HG02840 (cell line): ENCODE data around the gene HECTD4.
"Not testable (repeated sequence)": the region's sequence is repeated elsewhere in the genome, so short reads cannot be mapped to it uniquely, and the experiment has no call there.

Source experiments
- ATAC-seq: cut with Tn5 transposase; IDR thresholded peaks from one replicate; pipeline ENCODE4 v1.9.1; 2021; ENCODE audit warnings: mild to moderate bottlenecking, moderate library complexity, moderate number of reproducible peaks; ENCODE audit not compliant: unreplicated experiment, low FRiP score

The HECTD4 gene

DNA sequence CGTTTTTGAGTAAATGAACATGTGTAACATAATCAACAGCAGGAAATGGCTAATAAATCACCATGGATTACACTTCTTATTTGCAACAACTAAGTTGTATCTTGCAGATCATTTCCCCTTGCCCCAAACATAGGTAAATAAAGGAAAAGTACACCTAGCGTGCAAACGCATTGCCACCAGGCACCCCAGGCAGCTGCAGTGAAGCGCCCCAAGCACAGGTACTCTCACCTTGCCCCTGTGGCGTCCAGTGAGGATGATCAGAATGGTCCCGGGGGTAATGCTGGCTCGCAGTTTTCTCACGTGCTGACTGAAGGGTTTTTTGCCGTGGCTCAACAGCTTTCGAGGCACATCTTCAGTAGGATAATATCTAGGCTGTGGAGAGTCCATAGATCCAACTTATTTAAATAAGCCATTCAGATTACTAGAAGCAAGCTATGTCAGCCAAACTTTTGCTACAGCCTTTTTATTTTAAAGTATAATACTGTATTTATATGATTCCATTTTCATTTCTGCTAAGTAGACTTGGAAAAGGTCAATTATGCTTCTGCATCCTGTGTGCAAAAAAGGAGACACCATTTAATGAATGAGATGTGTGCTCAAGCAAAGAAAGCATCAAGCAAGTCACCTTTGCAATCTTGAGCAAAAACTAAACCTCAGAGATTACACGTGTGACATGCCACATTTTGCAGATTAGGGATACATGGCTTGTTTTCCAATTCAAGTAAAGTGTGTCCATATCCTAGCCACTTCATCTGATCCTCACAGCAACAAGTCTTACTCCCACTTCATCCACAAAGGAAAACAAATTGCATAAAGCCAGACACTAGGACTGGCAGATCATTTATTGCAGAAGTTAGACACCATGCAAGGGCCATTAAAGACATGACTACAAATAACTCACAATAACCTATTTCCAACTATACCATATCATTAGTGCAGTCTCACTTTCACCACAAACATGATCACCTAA lies 24.6 kb upstream of the HECTD4 start:
- ATAC-seq, result no peak

DNA sequence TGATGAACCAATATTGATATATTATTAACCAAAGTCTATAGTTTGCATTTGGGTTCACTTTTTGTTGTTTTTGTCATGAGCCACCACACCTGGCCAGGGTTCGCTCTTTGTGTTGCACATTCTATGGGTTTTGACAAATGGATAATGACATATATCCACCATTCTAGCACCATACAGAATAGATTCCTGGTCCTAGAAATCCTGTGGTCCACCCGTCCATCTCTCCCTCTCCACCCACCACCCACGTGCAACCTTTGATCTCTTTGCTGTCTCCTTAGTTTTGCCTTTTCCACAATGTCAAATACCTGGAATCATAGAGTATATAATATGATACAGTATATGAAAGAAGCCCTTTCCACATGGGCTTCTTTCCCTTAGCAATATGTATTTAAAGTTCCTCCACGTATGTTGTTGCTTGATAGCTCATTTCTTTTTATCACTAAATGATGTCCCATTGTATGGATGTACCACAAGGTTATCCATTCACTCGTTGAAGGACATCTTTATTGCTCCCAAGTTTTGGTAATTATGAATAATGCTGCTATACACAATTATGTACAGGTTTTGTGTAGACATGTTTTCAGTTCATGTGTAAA lies 19.8 kb upstream of the HECTD4 start:
- ATAC-seq, result no peak

- ATAC-seq, result no peak
Observed at GRCh38 chr12:112401054-112401453, 18.8 kb upstream of the HECTD4 start.

GRCh38 chr12:112393328-112393727 lies 11.1 kb upstream of the HECTD4 start:
- ATAC-seq, result no peak

DNA sequence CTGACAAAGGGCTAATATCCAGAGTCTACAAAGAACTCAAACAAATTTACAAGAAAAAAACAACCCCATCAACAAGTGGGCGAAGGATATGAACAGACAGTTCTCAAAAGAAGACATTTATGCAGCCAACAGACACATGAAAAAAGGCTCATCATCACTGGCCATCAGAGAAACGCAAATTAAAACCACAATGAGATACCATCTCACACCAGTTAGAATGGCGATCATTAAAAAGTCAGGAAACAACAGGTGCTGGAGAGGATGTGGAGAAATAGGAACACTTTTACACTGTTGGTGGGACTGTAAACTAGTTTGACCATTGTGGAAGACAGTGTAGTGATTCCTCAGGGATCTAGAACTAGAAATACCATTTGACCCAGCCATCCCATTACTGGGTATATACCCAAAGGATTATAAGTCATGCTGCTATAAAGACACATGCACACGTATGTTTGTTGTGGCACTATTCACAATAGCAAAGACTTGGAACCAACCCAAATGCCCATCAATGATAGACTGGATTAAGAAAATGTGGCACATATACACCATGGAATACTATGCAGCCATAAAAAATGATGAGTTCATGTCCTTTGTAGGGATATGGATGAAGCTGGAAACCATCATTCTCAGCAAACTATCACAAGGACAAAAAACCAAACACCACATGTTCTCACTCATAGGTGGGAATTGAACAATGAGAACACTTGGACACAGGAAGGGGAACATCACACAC lies 7.9 kb upstream of the HECTD4 start:
- not testable (repeated sequence) for ATAC-seq

DNA sequence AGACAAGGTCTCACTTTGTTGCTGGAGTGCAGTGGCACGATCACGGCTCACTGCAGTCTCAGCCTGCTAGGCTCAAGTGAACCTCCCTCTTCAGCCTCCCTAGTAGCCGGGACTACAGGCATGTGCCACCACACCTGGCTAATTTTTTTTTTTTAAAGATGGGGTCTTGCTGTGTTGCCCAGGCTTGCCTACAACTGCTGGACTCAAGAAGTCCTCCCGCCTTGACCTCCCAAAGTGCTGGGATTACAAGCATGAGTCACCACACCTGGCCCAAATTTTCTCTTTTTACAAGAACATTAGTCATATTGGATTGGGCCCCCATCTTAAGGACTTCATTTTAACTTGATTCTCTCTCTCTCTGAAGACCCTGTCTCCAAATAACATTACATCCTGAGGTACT lies 7.0 kb upstream of the HECTD4 start:
- no peak for ATAC-seq

DNA sequence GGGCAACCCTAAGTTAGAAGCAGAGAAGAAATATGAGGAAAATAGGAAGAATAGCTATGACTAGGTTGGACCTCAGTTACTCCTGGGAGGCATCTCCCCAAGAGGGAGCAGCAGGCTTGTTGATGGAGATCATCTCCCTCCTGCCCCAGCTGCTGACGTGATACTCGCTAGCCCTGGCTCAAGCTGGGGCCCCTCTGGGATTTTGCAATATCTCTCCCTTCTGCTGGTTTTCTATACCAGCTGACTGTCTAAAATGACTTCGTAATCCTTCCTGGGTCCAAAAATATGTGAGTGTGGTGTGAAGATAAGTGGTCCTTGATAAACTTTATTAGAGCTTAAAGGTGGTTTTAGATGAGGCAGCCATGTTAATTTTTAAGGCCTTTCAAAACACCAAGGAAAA lies 4.5 kb upstream of the HECTD4 start:
- no peak for ATAC-seq

- no peak for ATAC-seq
Observed at GRCh38 chr12:112382866-112383265, 635 bp upstream of the HECTD4 start.

- ATAC-seq, result peak; percentile 51
Observed at GRCh38 chr12:112381406-112381882, 787 bp downstream of the HECTD4 start.

- no peak for ATAC-seq
Observed at GRCh38 chr12:112380663-112381405, 1.4 kb downstream of the HECTD4 start.

GRCh38 chr12:112375105-112375504 lies 7.1 kb downstream of the HECTD4 start:
- no peak for ATAC-seq

DNA sequence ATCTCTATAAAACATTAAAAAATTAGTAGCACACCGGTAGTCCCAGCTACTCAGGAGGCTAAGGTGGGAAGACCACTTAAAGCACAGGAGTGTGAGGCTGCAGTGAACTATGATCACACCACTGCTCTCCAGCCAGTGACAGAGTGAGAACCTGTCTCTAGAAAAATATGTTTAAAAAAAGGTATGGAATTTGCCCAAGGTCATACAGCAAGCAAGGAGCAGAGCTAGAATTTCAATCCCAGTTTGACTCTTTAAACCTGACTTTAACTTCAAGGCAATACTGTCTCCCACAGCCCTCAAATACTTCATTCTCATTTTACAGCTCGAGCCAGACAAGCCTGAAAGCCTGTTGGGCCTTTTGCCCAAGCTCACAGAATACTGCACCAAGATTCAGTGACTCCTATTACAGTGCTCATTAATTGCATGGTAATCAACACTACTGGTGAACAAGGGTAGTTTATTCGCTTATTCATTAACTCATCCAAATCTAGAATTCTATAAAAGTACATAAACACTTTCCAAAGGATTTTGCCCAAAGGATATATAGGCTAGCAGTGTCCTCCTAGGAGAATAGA lies 8.0 kb downstream of the HECTD4 start:
- ATAC-seq, result no peak

DNA sequence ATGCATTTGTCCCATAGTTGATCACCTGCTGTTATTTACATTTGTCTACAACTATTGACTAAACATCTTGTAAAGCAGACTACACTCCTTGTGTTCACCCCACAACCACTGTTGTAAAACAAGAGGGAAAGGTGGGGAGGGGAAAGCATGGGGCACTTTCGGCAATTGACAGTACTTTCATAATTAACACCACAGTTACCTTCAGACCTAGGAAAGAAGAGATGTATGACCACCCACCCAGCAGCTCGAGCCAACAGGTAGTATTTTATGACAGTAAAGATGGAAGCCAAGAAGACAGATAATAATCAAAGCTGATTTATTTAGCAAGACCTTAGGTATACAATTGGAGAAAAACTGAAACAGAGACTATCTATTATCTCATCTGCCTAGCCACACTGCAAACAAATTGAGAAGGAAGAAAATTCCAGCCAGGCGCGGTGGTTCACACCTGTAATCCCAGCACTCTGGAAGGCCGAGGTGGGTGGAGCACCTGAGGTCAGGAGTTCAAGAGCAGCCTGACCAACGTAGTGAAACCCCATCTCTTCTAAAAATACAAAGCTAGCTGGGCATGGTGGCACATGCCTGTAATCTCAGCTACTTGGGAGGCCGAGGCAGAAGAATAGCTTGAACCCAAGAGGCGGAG lies 11.2 kb downstream of the HECTD4 start:
- ATAC-seq, result no peak

DNA sequence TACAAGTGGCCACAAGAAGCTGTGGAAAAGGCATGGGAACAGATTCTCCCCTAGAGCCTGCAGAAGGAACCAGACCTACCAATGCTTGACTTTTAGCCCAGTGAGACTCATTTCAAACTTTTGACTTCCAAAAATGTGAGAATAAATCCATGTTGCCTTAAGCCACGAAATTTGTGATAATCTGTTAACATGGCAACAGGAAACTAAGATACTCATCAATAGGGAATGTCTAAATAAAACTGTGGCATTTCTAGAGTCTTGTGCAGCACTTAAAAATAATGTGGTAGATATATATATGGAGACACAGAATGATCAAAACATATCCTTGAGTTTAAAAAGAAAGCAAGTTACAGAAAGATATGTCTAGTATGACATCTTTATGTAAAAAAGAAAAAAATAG lies 12.0 kb downstream of the HECTD4 start:
- no peak for ATAC-seq

DNA sequence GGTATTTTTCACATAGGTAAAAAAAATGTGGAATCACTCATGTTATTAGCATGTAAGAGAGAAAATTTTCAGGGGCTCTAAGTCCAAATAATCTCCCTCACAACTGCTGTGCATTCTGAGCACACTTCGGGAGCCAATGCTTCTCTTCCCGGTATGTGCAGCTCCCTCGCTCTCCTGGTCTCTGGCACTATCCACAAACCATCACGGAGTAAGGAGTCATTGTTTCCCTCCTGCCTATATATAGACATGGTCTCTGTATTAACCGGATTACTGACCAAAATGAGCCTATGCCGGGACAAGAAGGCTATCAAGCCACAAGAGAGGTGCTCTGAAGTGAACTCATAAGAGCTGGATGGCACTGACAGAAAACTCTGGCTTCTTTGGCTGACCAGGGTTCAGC lies 13.4 kb downstream of the HECTD4 start:
- no peak for ATAC-seq

DNA sequence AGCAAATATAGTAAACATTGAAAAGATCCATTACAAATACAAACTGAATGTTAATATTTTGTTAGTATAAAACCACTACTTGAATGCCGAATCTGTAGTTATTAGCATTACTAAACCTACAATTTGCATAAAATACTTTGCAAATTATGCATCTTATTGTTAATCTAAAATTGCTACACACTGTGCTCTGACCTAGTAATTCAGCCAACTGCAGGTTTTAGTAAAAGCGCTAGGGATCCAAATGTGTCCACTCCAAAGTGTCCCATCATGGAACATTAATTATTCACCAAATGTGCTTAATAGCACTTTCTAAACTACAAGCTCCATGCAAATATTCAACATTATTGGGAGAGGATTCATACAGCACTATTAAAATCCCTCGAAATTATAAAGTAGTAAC lies 14.3 kb downstream of the HECTD4 start:
- ATAC-seq, result no peak

- no peak for ATAC-seq
Observed at GRCh38 chr12:112362310-112362709, 19.9 kb downstream of the HECTD4 start.

DNA sequence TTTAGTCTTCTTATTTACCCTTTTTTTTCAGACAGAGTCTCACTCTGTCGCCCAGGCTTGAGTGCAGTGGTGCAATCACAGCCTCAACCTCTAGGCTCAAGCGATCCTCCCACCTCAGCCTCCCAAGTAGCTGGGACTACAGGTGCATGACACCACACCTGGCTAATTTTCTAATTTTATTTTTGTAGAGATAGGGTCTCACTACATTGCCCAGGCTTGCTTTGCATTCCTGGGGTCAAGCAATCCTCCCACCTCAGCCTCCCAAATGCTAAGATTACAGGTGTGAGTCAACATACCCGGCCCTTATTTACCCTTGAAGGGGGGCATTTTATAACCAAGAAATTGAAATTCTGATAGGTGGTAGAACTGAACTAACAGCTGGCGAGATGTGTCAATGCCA lies 21.0 kb downstream of the HECTD4 start:
- no peak for ATAC-seq

DNA sequence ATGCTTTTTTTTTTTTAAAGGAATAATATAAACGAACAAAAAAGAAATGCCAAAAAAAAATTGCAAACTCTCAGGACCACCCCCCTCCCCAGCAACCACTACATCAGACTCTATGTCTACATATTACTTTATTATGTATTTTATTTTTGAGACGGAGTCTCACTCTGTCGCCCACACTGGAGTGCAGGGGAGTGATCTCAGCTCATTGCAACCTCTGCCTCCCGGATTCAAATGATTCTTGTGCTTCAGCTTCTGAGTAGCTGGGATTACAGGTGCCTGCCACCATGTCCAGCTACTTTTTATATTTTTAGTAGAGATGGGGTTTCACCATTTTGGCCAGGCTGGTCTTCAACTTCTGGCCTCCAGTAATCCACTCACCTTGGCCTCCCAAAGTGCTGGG lies 22.9 kb downstream of the HECTD4 start:
- no peak for ATAC-seq

GRCh38 chr12:112357214-112357613 lies 25.0 kb downstream of the HECTD4 start:
- ATAC-seq, result no peak
